SK-N-SH (cell line): ENCODE data around the gene ZNF282. TPM values are rescaled to one million over a fixed set of nuclear protein-coding genes. Genes with fewer than 3 reads are reported as not detected.

ENCODE experiments used
- CTCF ChIA-PET: fragments of 300-600, 350-600 bp; formaldehyde crosslinking; extraction: SDS; loops from one replicate; lab custom pipeline; 2021; lab: Yijun Ruan, JAX
- POLR2A ChIA-PET: fragments of 350-600 bp; sonication (Branson Sonifier 250); formaldehyde crosslinking; extraction: SDS; loops from one replicate; lab custom pipeline; 2020; ENCODE audit warnings: antibody characterized with exemption, inconsistent platforms; lab: Yijun Ruan, JAX
- DNase-seq: peaks from one replicate; pipeline ENCODE4 v3.0.0; 2012
- H2AFZ ChIP-seq: fragments of 200-600 bp; sonication (generic); 2 replicates; pipeline ENCODE4 v1.8.1; 2016; ENCODE audit warnings: antibody characterized with exemption, mild to moderate bottlenecking, low read depth
- H3F3A ChIP-seq: fragments of 200-600 bp; sonication (generic); replicated peaks from 2 replicates; pipeline ENCODE3; 2016; ENCODE audit warnings: antibody characterized with exemption, mild to moderate bottlenecking; ENCODE audit not compliant: insufficient read depth
- H3K27ac ChIP-seq, 2 experiments: fragments of 200-500 bp in 1 of 2; fragments of 200-600 bp in 1 of 2; sonication (Bioruptor generic) in 1 of 2; sonication (generic), shearing (Covaris generic) in 1 of 2; 2 replicates each; pipeline versions ENCODE4 v1.5.1 to v1.6.1; 2014 to 2016; ENCODE audit warnings: low read depth in 2 of 2, inconsistent platforms in 1 of 2, low read length in 1 of 2, mild to moderate bottlenecking in 1 of 2, mixed read lengths in 1 of 2
- H3K27me3 ChIP-seq: fragments of 200-600 bp; sonication (generic), shearing (Covaris generic); 2 replicates; pipeline ENCODE4 v1.6.1; 2016; ENCODE audit warnings: mixed run types; ENCODE audit not compliant: insufficient read depth
- H3K36me3 ChIP-seq, 2 experiments: fragments of 200-500 bp in 1 of 2; fragments of 200-600 bp in 1 of 2; sonication (Bioruptor generic) in 1 of 2; sonication (generic) in 1 of 2; replicated peaks in 1 of 2; 2 replicates each; pipeline versions ENCODE3 to v1.5.1; 2014 to 2016; ENCODE audit warnings: low read length in 1 of 2, mild to moderate bottlenecking in 1 of 2; ENCODE audit not compliant: insufficient read depth in 2 of 2, control insufficient read depth in 1 of 2
- H3K4me1 ChIP-seq, 2 experiments: fragments of 200-500 bp in 1 of 2; fragments of 200-600 bp in 1 of 2; sonication (Bioruptor generic) in 1 of 2; sonication (generic), shearing (Covaris generic) in 1 of 2; 2 replicates each; pipeline versions ENCODE4 v1.5.1 to v1.6.1; 2014 to 2016; ENCODE audit warnings: low read depth in 1 of 2, low read length in 1 of 2, mixed run types in 1 of 2; ENCODE audit not compliant: insufficient read depth in 2 of 2, control insufficient read depth in 1 of 2
- H3K4me2 ChIP-seq: fragments of 200-600 bp; sonication (generic), shearing (Covaris generic); 2 replicates; pipeline ENCODE4 v1.6.1; 2017; ENCODE audit warnings: mixed run types
- H3K4me3 ChIP-seq, 2 experiments: fragments of 200-500 bp in 1 of 2; fragments of 200-600 bp in 1 of 2; sonication (Bioruptor generic) in 1 of 2; sonication (generic), shearing (Covaris generic) in 1 of 2; 2 replicates each; pipeline versions ENCODE4 v1.5.1 to v1.8.1; 2014 to 2016; ENCODE audit warnings: low read depth in 2 of 2, inconsistent platforms in 1 of 2, low read length in 1 of 2, mild to moderate bottlenecking in 1 of 2, mixed read lengths in 1 of 2, moderate library complexity in 1 of 2
- H3K79me2 ChIP-seq: fragments of 200-600 bp; sonication (generic); 2 replicates; pipeline ENCODE4 v1.8.1; 2017; ENCODE audit warnings: mild to moderate bottlenecking; ENCODE audit not compliant: insufficient read depth
- H3K9ac ChIP-seq: fragments of 200-600 bp; sonication (generic); 2 replicates; pipeline ENCODE4 v1.6.1; 2017; ENCODE audit warnings: mixed run types
- H3K9me2 ChIP-seq: fragments of 200-600 bp; sonication (generic); 2 replicates; pipeline ENCODE4 v1.6.1; 2017; ENCODE audit warnings: mixed run types
- H3K9me3 ChIP-seq: fragments of 200-600 bp; sonication (generic); 2 replicates; pipeline ENCODE4 v1.6.1; 2017; ENCODE audit warnings: mixed run types, mild to moderate bottlenecking, moderate library complexity
- H4K20me1 ChIP-seq: fragments of 200-600 bp; sonication (generic); 2 replicates; pipeline ENCODE4 v1.6.1; 2017; ENCODE audit warnings: mild to moderate bottlenecking, mixed run types; ENCODE audit not compliant: insufficient read depth
- CHD2 ChIP-seq: fragments of 150-350 bp; IDR thresholded peaks from 2 replicates; pipeline ENCODE4 v1.6.1; 2018; ENCODE audit warnings: low read length; ENCODE audit not compliant: partially characterized antibody
- CTCF ChIP-seq: fragments of 200-600 bp; sonication (generic); IDR thresholded peaks from 2 replicates; pipeline ENCODE4 v1.6.1; 2017; ENCODE audit warnings: antibody characterized with exemption, mild to moderate bottlenecking, moderate library complexity
- EZH2phosphoT487 ChIP-seq: fragments of 200-600 bp; sonication (generic); IDR thresholded peaks from 2 replicates; pipeline ENCODE4 v1.6.1; 2017; ENCODE audit warnings: low read depth, mixed run types, mild to moderate bottlenecking, antibody characterized with exemption, moderate library complexity, borderline replicate concordance
- FOSL2 ChIP-seq: IDR thresholded peaks from 2 replicates; pipeline ENCODE4 v1.4.0; 2012; ENCODE audit warnings: low read depth, mild to moderate bottlenecking, moderate library complexity, borderline replicate concordance
- FOXM1 ChIP-seq: IDR thresholded peaks from 2 replicates; pipeline ENCODE4 v1.4.0; 2012; ENCODE audit warnings: low read depth, mild to moderate bottlenecking
- GABPA ChIP-seq: IDR thresholded peaks from 2 replicates; pipeline ENCODE4 v1.4.0; 2012; ENCODE audit warnings: low read depth, mild to moderate bottlenecking
- GATA2 ChIP-seq: sonication (generic); formaldehyde crosslinking; IDR thresholded peaks from 2 replicates; pipeline ENCODE4 v1.5.0; 2020; ENCODE audit warnings: mild to moderate bottlenecking, missing genetic modification reagents
- JUND ChIP-seq: IDR thresholded peaks from 2 replicates; pipeline ENCODE4 v1.4.0; 2012
- MAX ChIP-seq: IDR thresholded peaks from 2 replicates; pipeline ENCODE4 v1.4.0; 2012; ENCODE audit warnings: low read depth
- MEF2A ChIP-seq: IDR thresholded peaks from 2 replicates; pipeline ENCODE4 v1.4.0; 2012; ENCODE audit warnings: low read depth, borderline replicate concordance
- NRF1 ChIP-seq: IDR thresholded peaks from 2 replicates; pipeline ENCODE4 v1.6.1; 2012; ENCODE audit warnings: low read depth, mild to moderate bottlenecking, low read length
- RCOR1 ChIP-seq: fragments of 150-350 bp; IDR thresholded peaks from 2 replicates; pipeline ENCODE4 v1.6.1; 2017; ENCODE audit warnings: antibody characterized with exemption, low read length
- REST ChIP-seq: IDR thresholded peaks from 2 replicates; pipeline ENCODE4 v1.6.1; 2012; ENCODE audit warnings: mild to moderate bottlenecking, low read depth, low read length, moderate library complexity
- RXRA ChIP-seq: IDR thresholded peaks from 2 replicates; pipeline ENCODE4 v1.4.0; 2012; ENCODE audit warnings: low read depth, mild to moderate bottlenecking, borderline replicate concordance
- SIN3A ChIP-seq: IDR thresholded peaks from 2 replicates; pipeline ENCODE4 v1.6.1; 2012; ENCODE audit warnings: low read depth, mild to moderate bottlenecking, low read length, moderate library complexity, borderline replicate concordance
- SMC3 ChIP-seq: IDR thresholded peaks from 2 replicates; pipeline ENCODE4 v1.6.1; 2012; ENCODE audit warnings: low read depth, low read length, improper control_type of control experiment
- TEAD4 ChIP-seq: IDR thresholded peaks from 2 replicates; pipeline ENCODE4 v1.4.0; 2012; ENCODE audit warnings: mild to moderate bottlenecking, borderline replicate concordance; ENCODE audit not compliant: insufficient read depth
- USF1 ChIP-seq: IDR thresholded peaks from 2 replicates; pipeline ENCODE4 v1.4.0; 2012; ENCODE audit warnings: low read depth, borderline replicate concordance
- USF2 ChIP-seq: fragments of 150-350 bp; IDR thresholded peaks from 2 replicates; pipeline ENCODE4 v1.6.1; 2017; ENCODE audit warnings: antibody characterized with exemption, low read length, low read depth, borderline replicate concordance
- YY1 ChIP-seq: IDR thresholded peaks from 2 replicates; pipeline ENCODE4 v1.4.0; 2012; ENCODE audit warnings: low read depth, mild to moderate bottlenecking
- ZBTB33 ChIP-seq: IDR thresholded peaks from 2 replicates; pipeline ENCODE4 v1.4.0; 2012; ENCODE audit warnings: low read depth, borderline replicate concordance
- WGBS: methylation state at CpG from one replicate; pipeline ENCODE4 v1.1.6; 2017; ENCODE audit warnings: low lambda C conversion rate; 5-methylcytosine and 5-hydroxymethylcytosine counted together
- polyA plus RNA-seq, 3 experiments: library from polyadenylated mRNA; depleted of rRNA; stranded (reverse); fragments of >200 nt; gene quantifications; 2 replicates each; pipeline ENCODE4 v1.2.3, GENCODE V29; 2012

Gene ZNF282
- polyA plus RNA-seq, 1 of the 3 experiments (the other 2 are of a cell fraction): 17.9 TPM

GRCh38 chr7:149181450-149181790 lies 13.9 kb upstream of the ZNF282 start (continued):
- no peak for TF ChIP-seq TEAD4
- no peak for TF ChIP-seq ZBTB33
- no peak for TF ChIP-seq JUND

GRCh38 chr7:149184274-149184673 lies 11.1 kb upstream of the ZNF282 start:
- no peak for DNase-seq
- H4K20me1 ChIP-seq: 0 out of 2 replicates have a peak, but pooled peaks cover 4% of the 10 kb centered on the region
- no peaks in the 10 kb centered on the region for H3K27me3 ChIP-seq
- no peak overlapping the region for H2AFZ ChIP-seq
- peaks cover 24% of the 10 kb centered on the region for H3F3A ChIP-seq
- H3K9me2 ChIP-seq: no peaks in the 10 kb centered on the region
- H3K4me1 ChIP-seq: peaks cover 0 to 7% of the 10 kb centered on the region in 2 experiments; a peak in 2 of 4 replicates
- no peak overlapping the region for H3K27ac ChIP-seq
- H3K36me3 ChIP-seq: peaks cover 26 to 30% of the 10 kb centered on the region in 2 experiments
- no peaks in the 10 kb centered on the region for H3K9me3 ChIP-seq
- ChIA-PET POLR2A (no interaction called here), CTCF (interaction anchor here (1.1 to 1.5 kb wide), 4 partner anchors 9 to 58 kb away, joined by 4 to 6 read pairs (median 5); partner anchors contain the start of genes ZNF398 and ZNF425)
- 93% methylated on average over 6 of the region's 6 CpGs for WGBS
- H3K79me2 ChIP-seq: no peaks in the 10 kb centered on the region
- H3K4me2 ChIP-seq: no peak overlapping the region
- no peak for TF ChIP-seq EZH2phosphoT487
- TF ChIP-seq RXRA: no peak
- no peak for TF ChIP-seq FOXM1
- no peak for TF ChIP-seq JUND
- TF ChIP-seq GATA2 (CRISPR knock-in tag): no peak
- no peak for TF ChIP-seq REST
- no peak for TF ChIP-seq SMC3
- no peak for TF ChIP-seq YY1
- TF ChIP-seq NRF1: no peak
- no peak for TF ChIP-seq MEF2A
- TF ChIP-seq CHD2: no peak
- no peak for TF ChIP-seq RCOR1
- no peak for TF ChIP-seq SIN3A
- no peak for TF ChIP-seq USF2
- no peak for TF ChIP-seq GABPA
- no peak for TF ChIP-seq USF1
- TF ChIP-seq CTCF: no peak
- no peak for TF ChIP-seq FOSL2
- TF ChIP-seq MAX: no peak
- TF ChIP-seq TEAD4: no peak
- H3K4me3 ChIP-seq: no peak overlapping the region
- H3K9ac ChIP-seq: no peak overlapping the region
